Measurements from ENCODE around the gene CDC37. TPM values are rescaled to one million over a fixed set of nuclear protein-coding genes. Genes with fewer than 3 reads are reported as not detected.

The CDC37 gene
- total and polyA plus RNA-seq, 2 of the 4 experiments (the other 2 are of a cell fraction) = 209 to 650 TPM

DNA sequence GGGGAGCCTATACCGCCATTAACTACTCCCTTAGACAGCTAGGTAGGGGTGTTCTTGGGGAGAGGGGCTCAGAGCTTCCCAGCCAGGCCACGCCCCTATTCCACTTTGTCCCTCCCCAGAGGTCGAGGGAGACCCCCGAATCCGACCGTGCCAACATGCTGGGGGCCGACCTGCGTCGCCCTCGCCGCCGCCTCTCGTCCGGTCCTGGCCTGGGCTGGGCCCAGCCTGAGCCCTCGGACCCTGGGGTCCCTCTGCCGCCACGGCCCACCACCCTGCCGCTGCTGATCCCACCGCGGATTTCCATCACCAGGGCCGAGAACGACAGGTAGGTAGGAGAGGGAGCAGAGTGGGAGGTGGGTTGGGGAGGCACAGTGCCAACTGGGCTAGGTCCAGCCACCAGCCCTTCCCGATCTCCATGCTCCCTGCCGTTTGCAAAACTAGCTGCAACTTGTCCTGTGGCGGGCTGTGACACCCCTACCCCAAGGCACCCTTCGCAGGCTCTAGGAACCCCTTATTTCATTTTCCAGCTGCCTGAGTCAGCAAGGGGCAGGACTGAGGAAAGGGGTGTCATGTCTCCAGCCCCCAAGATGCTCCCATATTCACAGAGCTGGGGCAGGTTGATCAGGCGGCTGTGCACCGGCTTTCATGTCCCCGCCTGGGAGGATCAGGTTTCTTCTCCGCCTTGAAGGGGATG is 14.3 kb upstream of the CDC37 start:
- H2BK20ac ChIP-seq (ENCODE audit: low read depth, low read length) = peak overlapping the region; percentile 24; the same call in 1 of the 2 replicates
- H4K5ac ChIP-seq (ENCODE audit: low read depth, low read length) = no peak overlapping the region
- no peak for DNase-seq
- WGBS, 2 experiments (ENCODE audit: extremely low coverage in 2 of 2, insufficient read length in 1 of 2) = 0% methylated on average over 1 of the region's 30 CpGs; no CpG with 5 or more reads in 1 of the 2 experiments
- dilution Hi-C loops (cut with HindIII; ENCODE audit: low sequenced_read_pairs, unreplicated experiment) (no loop called here), in situ Hi-C loops (cut with MboI; ENCODE audit: low sequenced_read_pairs) (no loop called here), intact Hi-C loops (cut with micrococcal nuclease) (no loop called here)
- peak overlapping the region; percentile 61; the same call in 1 of the 2 replicates for H2AK5ac ChIP-seq (ENCODE audit: low read depth, low read length)
- no peak overlapping the region for H3K9ac ChIP-seq (ENCODE audit: low read depth, low read length)
- H4K91ac ChIP-seq (ENCODE audit: insufficient read depth, low read depth, low read length) = no peak overlapping the region
- peaks cover 31% of the 10 kb centered on the region for H4K20me1 ChIP-seq (ENCODE audit: insufficient read depth, low read length)
- H4K8ac ChIP-seq (ENCODE audit: low read depth in 2 of 2, low read length in 2 of 2) = no peak overlapping the region
- ChIA-PET CTCF (interaction anchor here (0.5 to 3.5 kb wide), 9 partner anchors 11 to 144 kb away, joined by 3 to 37 read pairs (median 4); partner anchors contain the start of genes CDC37 and TYK2), POLR2A (ENCODE audit: unreplicated experiment) (interaction anchor here (0.5 kb wide), 1 partner anchor 75 kb away, joined by 3 read pairs; no protein-coding TSS in a partner anchor)
- no peak overlapping the region for H3K27ac ChIP-seq (ENCODE audit: insufficient read depth, low read length)
- no peak overlapping the region for H2BK5ac ChIP-seq (ENCODE audit: low read depth, low read length, poor library complexity, severe bottlenecking)
- peaks cover 12% of the 10 kb centered on the region for H3K4me1 ChIP-seq (ENCODE audit: control insufficient read depth, insufficient read depth, low read length)
- no peaks in the 10 kb centered on the region for H3K36me3 ChIP-seq (ENCODE audit: control insufficient read depth, insufficient read depth, low read length)
- H3K9me1 ChIP-seq (ENCODE audit: insufficient read depth, low read length) = no peaks in the 10 kb centered on the region
- H2BK120ac ChIP-seq (ENCODE audit: low read depth, low read length) = no peak overlapping the region
- BruUV-seq (replicated peaks) = no TSS peak
- H3K18ac ChIP-seq (ENCODE audit: low read depth, low read length) = no peak overlapping the region
- peak overlapping the region; percentile 87 for H2AFZ ChIP-seq (replicated peaks; ENCODE audit: low read length, poor library complexity)
- H3K14ac ChIP-seq (replicated peaks; ENCODE audit: low read depth, low read length) = no peak overlapping the region
- H3K23ac ChIP-seq (ENCODE audit: low read depth, low read length) = no peak overlapping the region; the same call in 1 of the 2 replicates
- peaks cover 40% of the 10 kb centered on the region for H3K27me3 ChIP-seq (ENCODE audit: control insufficient read depth, insufficient read depth, low read length)
- no peak overlapping the region for H2AK9ac ChIP-seq (replicated peaks; ENCODE audit: low read depth, low read length, poor library complexity)
- H2BK15ac ChIP-seq (ENCODE audit: low read depth, low read length) = no peak overlapping the region
- no peak overlapping the region for H3K56ac ChIP-seq (ENCODE audit: extremely low read depth, insufficient read depth, low read length)
- no peaks in the 10 kb centered on the region; a peak in 1 of 4 replicates for H3K79me1 ChIP-seq (ENCODE audit: low read depth in 1 of 2, low read length in 2 of 2)
- no peaks in the 10 kb centered on the region for H3K9me3 ChIP-seq (ENCODE audit: control insufficient read depth, insufficient read depth, low read length)
- TF ChIP-seq SMC3 (IDR thresholded peaks at IDR 0.05; ENCODE audit: low read depth, low read length) (no peak), RFX5 (IDR thresholded peaks at IDR 0.05; ENCODE audit: low read depth, low read length) (no peak), MXI1 (IDR thresholded peaks at IDR 0.05; ENCODE audit: borderline replicate concordance, low read depth, low read length) (no peak), RCOR1 (IDR thresholded peaks at IDR 0.05; ENCODE audit: insufficient replicate concordance, low read length) (no peak)
- TF ChIP-seq, protein P1, sequence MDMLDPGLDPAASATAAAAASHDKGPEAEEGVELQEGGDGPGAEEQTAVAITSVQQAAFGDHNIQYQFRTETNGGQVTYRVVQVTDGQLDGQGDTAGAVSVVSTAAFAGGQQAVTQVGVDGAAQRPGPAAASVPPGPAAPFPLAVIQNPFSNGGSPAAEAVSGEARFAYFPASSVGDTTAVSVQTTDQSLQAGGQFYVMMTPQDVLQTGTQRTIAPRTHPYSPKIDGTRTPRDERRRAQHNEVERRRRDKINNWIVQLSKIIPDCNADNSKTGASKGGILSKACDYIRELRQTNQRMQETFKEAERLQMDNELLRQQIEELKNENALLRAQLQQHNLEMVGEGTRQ (IDR thresholded peaks at IDR 0.05; ENCODE audit: low read depth, low read length) = no peak
- TF ChIP-seq, protein P2, sequence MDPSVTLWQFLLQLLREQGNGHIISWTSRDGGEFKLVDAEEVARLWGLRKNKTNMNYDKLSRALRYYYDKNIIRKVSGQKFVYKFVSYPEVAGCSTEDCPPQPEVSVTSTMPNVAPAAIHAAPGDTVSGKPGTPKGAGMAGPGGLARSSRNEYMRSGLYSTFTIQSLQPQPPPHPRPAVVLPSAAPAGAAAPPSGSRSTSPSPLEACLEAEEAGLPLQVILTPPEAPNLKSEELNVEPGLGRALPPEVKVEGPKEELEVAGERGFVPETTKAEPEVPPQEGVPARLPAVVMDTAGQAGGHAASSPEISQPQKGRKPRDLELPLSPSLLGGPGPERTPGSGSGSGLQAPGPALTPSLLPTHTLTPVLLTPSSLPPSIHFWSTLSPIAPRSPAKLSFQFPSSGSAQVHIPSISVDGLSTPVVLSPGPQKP (IDR thresholded peaks at IDR 0.05; ENCODE audit: borderline replicate concordance, low read depth, low read length) = no peak
- no peak overlapping the region for H3K4me2 ChIP-seq (ENCODE audit: low read depth, low read length)
- no peak overlapping the region for H3K4ac ChIP-seq (ENCODE audit: low read depth, low read length)
- no peak for ATAC-seq (ENCODE audit: low read depth)
- H3K4me3 ChIP-seq (ENCODE audit: insufficient read depth, low read depth, low read length) = no peak overlapping the region

Measured in IMR-90 (cell line).